A673 (cell line): ENCODE measurements around the gene GM2A. TPM values are rescaled to one million over a fixed set of nuclear protein-coding genes. Genes with fewer than 3 reads are reported as not detected.

Experiments
- BruUV-seq: library from RNA; stranded (reverse); fragments of 400-500 nt; replicated peaks from 2 replicates; lab custom pipeline; 2021; lab: Mats Ljungman, UMichigan
- CTCF ChIA-PET: fragments of 300-600 bp; sonication (Branson Sonifier 250); formaldehyde crosslinking; loops from one replicate; lab custom pipeline; 2022; ENCODE audit warnings: antibody characterized with exemption; lab: Charles Lee
- POLR2A ChIA-PET: fragments of 300-600 bp; sonication (Branson Sonifier 250); formaldehyde crosslinking; loops from one replicate; lab custom pipeline; 2022; ENCODE audit warnings: antibody characterized with exemption; ENCODE audit not compliant: low non-redundant PET; lab: Charles Lee
- DNase-seq: peaks from one replicate; pipeline ENCODE4 v3.0.0-alpha.2; 2015; ENCODE audit warnings: low spot score
- H3K27ac ChIP-seq: fragments of 200-600 bp; sonication (generic); 2 replicates; pipeline ENCODE4 v1.5.1; 2016; ENCODE audit warnings: mixed run types, low read depth, mild to moderate bottlenecking, mixed read lengths, antibody characterized with exemption, low read length; ENCODE audit not compliant: poor library complexity, severe bottlenecking
- H3K27me3 ChIP-seq: fragments of 200-600 bp; sonication (generic); replicated peaks from 2 replicates; pipeline ENCODE4 v1.6.1; 2017; ENCODE audit warnings: mixed run types, low read depth, mild to moderate bottlenecking, mixed read lengths, antibody characterized with exemption, low read length; ENCODE audit not compliant: insufficient read depth, poor library complexity
- H3K36me3 ChIP-seq: fragments of 200-600 bp; sonication (generic); 2 replicates; pipeline ENCODE4 v1.6.1; 2016; ENCODE audit warnings: mixed run types, mild to moderate bottlenecking, mixed read lengths, antibody characterized with exemption, low read length; ENCODE audit not compliant: insufficient read depth, poor library complexity, severe bottlenecking
- H3K4me1 ChIP-seq: fragments of 200-600 bp; sonication (generic); 2 replicates; pipeline ENCODE4 v1.6.1; 2017; ENCODE audit warnings: mixed run types, mild to moderate bottlenecking, mixed read lengths, antibody characterized with exemption, low read length; ENCODE audit not compliant: insufficient read depth, poor library complexity, severe bottlenecking
- H3K4me3 ChIP-seq: fragments of 200-600 bp; sonication (generic); 2 replicates; pipeline ENCODE4 v1.5.1; 2016; ENCODE audit warnings: low read depth, mixed run types, mild to moderate bottlenecking, mixed read lengths, low read length; ENCODE audit not compliant: poor library complexity, severe bottlenecking
- H3K9me3 ChIP-seq: fragments of 200-600 bp; sonication (generic); 2 replicates; pipeline ENCODE4 v1.6.1; 2016; ENCODE audit warnings: mixed run types, low read depth, mild to moderate bottlenecking, mixed read lengths, antibody characterized with exemption, low read length; ENCODE audit not compliant: poor library complexity, severe bottlenecking
- EZH2 ChIP-seq: fragments of 200-600 bp; sonication (generic); IDR thresholded peaks from 2 replicates; pipeline ENCODE4 v1.6.1; 2017; ENCODE audit warnings: borderline replicate concordance, low read depth, mild to moderate bottlenecking, mixed read lengths, antibody characterized with exemption, low read length; ENCODE audit not compliant: poor library complexity, severe bottlenecking
- intact Hi-C: fragments of 100-400 bp; cut with micrococcal nuclease; formaldehyde crosslinking; loops from one replicate; pipeline ENCODE4 v1.10.0; 2022; ENCODE audit not compliant: unreplicated experiment
- total RNA-seq: library from RNA; stranded (reverse); gene quantifications from 2 replicates; pipeline ENCODE4 v1.2.3, GENCODE V29; 2021
- TF ChIP-seq, protein P1 (sequence below): fragments of 300-800, 200-600 bp; sonication (generic); conservative IDR thresholded peaks from 2 replicates; pipeline ENCODE4 v1.5.1; 2017; ENCODE audit warnings: low read depth, mild to moderate bottlenecking, antibody characterized with exemption, low read length, moderate library complexity, mixed read lengths

The GM2A gene
- total RNA-seq, 1 experiment from 2014 or later: 3.5 TPM

DNA sequence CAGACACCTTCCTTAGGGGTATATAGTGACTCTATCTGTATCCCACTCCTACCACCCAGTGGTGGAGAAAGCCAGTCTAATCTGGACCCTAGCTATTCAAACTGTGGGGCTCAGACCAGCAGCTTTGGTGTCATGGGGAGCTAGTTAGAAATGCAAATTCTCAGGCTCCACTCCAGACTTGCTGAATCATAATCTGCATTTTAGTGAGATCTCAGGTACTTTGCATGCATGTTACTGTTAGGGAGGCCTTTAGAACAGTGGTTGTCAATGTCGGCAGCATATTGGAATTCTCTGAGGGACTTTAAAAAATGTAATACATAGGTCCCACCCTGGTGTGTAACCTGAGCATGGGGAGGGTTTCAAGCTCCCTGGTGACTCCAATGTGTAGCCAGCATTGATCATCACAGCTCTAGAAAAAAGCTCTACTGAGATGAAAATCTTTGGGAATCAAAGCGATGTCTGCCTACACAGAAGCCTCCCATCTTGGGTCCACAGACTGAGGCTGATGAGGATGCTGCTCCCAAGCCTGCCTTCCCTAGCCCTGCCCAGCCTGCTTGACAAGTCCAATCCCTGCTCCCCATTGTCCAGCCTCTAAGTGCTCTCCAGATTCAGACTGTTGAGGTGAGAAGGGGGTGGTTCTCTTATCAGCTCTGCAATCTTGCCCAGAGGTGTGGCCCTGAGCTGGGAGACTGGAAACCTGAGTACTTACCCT lies 11.9 kb upstream of the GM2A start:
- Histone ChIP-seq H3K4me1 (no peaks in the 10 kb centered on the region), H3K4me3 (no peak overlapping the region), H3K9me3 (no peaks in the 10 kb centered on the region), H3K27me3 (no peaks in the 10 kb centered on the region), H3K27ac (no peak overlapping the region), H3K36me3 (no peaks in the 10 kb centered on the region)
- BruUV-seq: no TSS peak
- intact Hi-C loops: loop anchor here (10.0 kb wide), 1 partner anchor 236 kb away; no protein-coding TSS in a partner anchor
- no peak for DNase-seq
- CTCF ChIA-PET: interaction anchor here (0.5 kb wide), 2 partner anchors 11 to 188 kb away, joined by 5 to 8 read pairs; no protein-coding TSS in a partner anchor
- POLR2A ChIA-PET: no interaction called here
- TF ChIP-seq, protein P1, sequence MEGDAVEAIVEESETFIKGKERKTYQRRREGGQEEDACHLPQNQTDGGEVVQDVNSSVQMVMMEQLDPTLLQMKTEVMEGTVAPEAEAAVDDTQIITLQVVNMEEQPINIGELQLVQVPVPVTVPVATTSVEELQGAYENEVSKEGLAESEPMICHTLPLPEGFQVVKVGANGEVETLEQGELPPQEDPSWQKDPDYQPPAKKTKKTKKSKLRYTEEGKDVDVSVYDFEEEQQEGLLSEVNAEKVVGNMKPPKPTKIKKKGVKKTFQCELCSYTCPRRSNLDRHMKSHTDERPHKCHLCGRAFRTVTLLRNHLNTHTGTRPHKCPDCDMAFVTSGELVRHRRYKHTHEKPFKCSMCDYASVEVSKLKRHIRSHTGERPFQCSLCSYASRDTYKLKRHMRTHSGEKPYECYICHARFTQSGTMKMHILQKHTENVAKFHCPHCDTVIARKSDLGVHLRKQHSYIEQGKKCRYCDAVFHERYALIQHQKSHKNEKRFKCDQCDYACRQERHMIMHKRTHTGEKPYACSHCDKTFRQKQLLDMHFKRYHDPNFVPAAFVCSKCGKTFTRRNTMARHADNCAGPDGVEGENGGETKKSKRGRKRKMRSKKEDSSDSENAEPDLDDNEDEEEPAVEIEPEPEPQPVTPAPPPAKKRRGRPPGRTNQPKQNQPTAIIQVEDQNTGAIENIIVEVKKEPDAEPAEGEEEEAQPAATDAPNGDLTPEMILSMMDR: no peak
- no peak for TF ChIP-seq EZH2

DNA sequence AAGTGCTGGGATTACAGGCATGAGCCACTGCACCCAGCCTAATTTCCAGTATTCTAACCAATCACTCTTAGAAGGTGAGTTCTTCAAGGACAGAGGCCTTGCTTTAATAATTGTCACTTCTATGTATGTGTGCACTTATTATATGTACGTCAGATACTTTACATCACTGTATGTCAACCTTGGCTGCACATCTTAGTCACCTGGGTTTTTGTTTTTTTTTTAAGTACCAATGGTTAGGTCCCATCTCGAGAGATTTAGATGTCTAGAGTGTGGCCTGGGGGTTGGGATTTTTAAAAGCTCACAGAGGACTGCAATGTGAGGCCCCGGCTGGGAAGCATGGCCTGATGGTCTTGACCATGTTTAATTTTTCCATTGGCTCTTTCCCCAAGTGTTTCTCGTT lies 9.9 kb upstream of the GM2A start:
- H3K9me3 ChIP-seq: no peaks in the 10 kb centered on the region
- ChIA-PET CTCF (no interaction called here), POLR2A (no interaction called here)
- no peak for DNase-seq
- intact Hi-C loops: loop anchor here (10.0 kb wide), 1 partner anchor 238 kb away; no protein-coding TSS in a partner anchor
- no peak overlapping the region for H3K27ac ChIP-seq
- no peak overlapping the region for H3K4me3 ChIP-seq
- no TSS peak for BruUV-seq
- no peaks in the 10 kb centered on the region for H3K36me3 ChIP-seq
- no peaks in the 10 kb centered on the region for H3K4me1 ChIP-seq
- no peak for TF ChIP-seq EZH2
- TF ChIP-seq, protein P1: no peak
- no peaks in the 10 kb centered on the region for H3K27me3 ChIP-seq

DNA sequence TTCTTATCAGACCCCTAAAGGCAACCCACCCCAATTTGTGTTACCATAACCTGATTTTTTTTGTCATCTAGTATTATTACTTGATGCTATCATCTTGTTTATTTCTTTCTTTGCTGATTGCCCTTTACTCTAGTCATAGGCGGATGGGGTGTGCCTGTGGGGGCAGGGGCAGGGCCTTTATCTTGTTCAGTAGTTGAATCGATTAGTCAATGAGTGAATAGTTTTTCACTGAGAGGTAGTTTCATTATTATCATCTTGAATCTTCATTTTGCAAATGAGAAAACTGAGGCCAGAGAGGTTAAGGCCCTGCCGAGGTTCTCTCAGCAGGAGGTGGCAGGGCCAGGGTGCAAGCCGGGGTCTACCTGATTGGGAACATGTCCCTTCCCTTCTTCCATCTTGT lies 9.4 kb upstream of the GM2A start:
- Histone ChIP-seq H3K36me3 (no peaks in the 10 kb centered on the region), H3K9me3 (no peaks in the 10 kb centered on the region), H3K4me1 (no peaks in the 10 kb centered on the region), H3K27ac (no peak overlapping the region), H3K4me3 (no peak overlapping the region), H3K27me3 (no peaks in the 10 kb centered on the region)
- intact Hi-C loops: loop anchor here (10.0 kb wide), 1 partner anchor 239 kb away; no protein-coding TSS in a partner anchor
- TF ChIP-seq, protein P1: no peak
- TF ChIP-seq EZH2: no peak
- no TSS peak for BruUV-seq
- POLR2A ChIA-PET: no interaction called here
- DNase-seq: no peak
- CTCF ChIA-PET: no interaction called here
